ENCODE results near the gene FASTK.

DNA sequence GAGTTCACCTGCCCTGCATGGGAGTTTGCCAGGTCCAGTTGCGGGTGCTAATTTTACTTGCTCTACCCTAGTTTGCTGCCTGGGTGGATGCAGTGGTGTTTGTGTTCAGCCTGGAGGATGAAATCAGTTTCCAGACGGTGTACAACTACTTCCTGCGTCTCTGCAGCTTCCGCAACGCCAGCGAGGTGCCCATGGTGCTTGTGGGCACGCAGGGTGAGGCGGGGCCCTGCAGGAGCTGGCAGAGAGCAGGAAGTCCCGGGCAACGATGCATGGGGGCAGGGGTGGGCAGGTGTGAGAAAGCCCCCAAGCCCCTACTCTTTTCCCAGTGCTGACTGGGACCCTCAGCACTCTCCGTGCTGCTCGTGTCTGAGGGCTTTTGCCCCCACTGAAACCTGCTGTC, 37.0 kb upstream of the FASTK start:
- TF ChIP-seq, protein P1, sequence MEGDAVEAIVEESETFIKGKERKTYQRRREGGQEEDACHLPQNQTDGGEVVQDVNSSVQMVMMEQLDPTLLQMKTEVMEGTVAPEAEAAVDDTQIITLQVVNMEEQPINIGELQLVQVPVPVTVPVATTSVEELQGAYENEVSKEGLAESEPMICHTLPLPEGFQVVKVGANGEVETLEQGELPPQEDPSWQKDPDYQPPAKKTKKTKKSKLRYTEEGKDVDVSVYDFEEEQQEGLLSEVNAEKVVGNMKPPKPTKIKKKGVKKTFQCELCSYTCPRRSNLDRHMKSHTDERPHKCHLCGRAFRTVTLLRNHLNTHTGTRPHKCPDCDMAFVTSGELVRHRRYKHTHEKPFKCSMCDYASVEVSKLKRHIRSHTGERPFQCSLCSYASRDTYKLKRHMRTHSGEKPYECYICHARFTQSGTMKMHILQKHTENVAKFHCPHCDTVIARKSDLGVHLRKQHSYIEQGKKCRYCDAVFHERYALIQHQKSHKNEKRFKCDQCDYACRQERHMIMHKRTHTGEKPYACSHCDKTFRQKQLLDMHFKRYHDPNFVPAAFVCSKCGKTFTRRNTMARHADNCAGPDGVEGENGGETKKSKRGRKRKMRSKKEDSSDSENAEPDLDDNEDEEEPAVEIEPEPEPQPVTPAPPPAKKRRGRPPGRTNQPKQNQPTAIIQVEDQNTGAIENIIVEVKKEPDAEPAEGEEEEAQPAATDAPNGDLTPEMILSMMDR (IDR thresholded peaks at IDR 0.05; ENCODE audit: insufficient read depth, low read length, poor library complexity, severe bottlenecking): no peak
- no peak for TF ChIP-seq EZH2phosphoT487 (conservative IDR thresholded peaks at IDR 0.05; ENCODE audit: low read length)

Data from SU-DHL-6 (cell line).